MM.1S (cell line): ENCODE data around the gene MAEA.

Source experiments
- CTCF ChIP-seq: fragments of 300-600 bp; sonication (generic); IDR thresholded peaks from 2 replicates; pipeline ENCODE4 v1.5.1; 2016; ENCODE audit warnings: antibody characterized with exemption, low read length, mixed read lengths
- EZH2 ChIP-seq: fragments of 300-600 bp; sonication (generic); optimal IDR thresholded peaks from 2 replicates; pipeline ENCODE3; 2017; ENCODE audit warnings: low read depth, mild to moderate bottlenecking, antibody characterized with exemption, low read length, mixed read lengths

- TF ChIP-seq CTCF (no peak), EZH2 (no peak)
Observed at GRCh38 chr4:1260418-1261106, 29.1 kb upstream of the MAEA start.
